GM19043 (cell line): ENCODE data around the gene SLC35G4.
"Not testable (repeated sequence)": the region's sequence is repeated elsewhere in the genome, so short reads cannot be mapped to it uniquely, and the experiment has no call there.

Experiments used
- ATAC-seq: cut with Tn5 transposase; IDR thresholded peaks from one replicate; pipeline ENCODE4 v1.9.1; 2021; ENCODE audit warnings: low read depth; ENCODE audit not compliant: unreplicated experiment

Gene SLC35G4

GRCh38 chr18:11613073-11613472 is 3.7 kb downstream of the SLC35G4 start:
- ATAC-seq, result not testable (repeated sequence)

GRCh38 chr18:11613611-11614010 is 4.2 kb downstream of the SLC35G4 start:
- ATAC-seq, result not testable (repeated sequence)

DNA sequence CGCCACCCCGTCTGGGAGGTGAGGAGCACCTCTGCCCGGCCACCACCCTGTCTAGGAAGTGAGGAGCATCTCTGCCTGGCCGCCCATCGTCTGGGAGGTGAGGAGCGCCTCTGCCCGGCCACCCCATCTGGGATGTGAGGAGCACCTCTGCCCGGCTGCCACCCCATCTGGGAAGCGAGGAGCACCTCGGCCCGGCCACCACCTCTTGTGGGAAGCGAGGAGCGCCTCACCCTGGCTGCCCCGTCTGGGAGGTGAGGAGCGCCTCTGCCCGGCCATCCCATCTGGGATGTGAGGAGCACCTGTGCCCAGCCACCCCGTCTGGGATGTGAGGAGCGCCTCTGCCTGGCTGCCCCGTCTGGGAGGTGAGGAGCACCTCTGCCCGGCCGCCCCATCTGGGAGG is 4.6 kb downstream of the SLC35G4 start:
- not testable (repeated sequence) for ATAC-seq

- not testable (repeated sequence) for ATAC-seq
Measured at GRCh38 chr18:11614981-11615380, 5.6 kb downstream of the SLC35G4 start.

DNA sequence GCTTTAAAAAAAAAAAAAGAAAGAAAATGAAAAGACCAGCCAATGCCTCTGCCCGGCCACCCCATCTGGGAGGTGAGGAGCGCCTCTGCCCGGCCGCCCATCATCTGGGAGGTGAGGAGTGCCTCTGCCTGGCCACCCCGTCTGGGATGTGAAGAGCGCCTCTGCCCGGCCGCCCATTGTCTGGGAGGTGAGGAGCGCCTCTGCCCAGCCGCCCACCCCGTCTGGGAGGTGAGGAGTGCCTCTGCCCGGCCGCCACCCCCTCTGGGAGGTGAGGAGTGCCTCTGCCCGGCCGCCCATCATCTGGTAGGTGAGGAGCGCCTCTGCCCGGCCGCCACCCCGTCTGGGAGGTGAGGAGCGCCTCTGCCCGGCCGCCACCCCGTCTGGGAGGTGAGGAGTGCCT is 37.9 kb downstream of the SLC35G4 start:
- not testable (repeated sequence) for ATAC-seq

DNA sequence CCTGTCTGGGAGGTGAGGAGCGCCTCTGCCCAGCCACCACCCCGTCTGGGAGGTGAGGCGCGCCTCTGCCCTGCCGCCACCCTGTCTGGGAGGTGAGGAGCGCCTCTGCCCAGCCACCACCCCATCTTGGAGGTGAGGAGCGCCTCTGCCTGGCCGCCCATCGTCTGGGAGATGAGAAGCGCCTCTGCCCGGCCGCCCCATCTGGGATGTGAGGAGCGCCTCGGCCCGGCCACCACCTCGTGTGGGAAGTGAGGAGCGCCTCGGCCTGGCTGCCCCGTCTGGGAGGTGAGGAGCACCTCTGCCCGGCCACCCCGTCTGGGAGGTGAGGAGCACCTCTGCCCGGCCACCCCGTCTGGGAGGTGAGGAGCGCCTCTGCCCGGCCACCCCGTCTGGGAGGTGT is 38.4 kb downstream of the SLC35G4 start:
- ATAC-seq, result not testable (repeated sequence)

DNA sequence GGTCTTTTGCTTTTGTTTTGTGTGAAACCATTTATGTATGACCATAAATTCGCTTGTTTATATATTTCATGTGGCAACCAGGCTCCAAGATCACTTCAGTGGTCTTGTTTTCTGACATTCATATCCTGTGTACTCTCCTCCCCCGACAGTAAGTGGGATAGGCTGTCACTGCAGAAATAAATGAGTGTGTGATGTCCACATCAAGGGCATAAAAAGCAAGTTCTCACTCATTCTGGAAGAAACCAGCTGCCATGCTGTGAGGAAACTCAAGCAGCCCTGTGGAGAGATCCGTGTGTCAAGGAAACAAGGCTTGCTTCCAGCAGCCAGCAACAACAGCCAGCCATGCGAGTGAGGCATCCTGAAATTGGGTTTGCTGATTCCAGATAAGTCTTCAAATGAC is 40.4 kb downstream of the SLC35G4 start:
- no peak for ATAC-seq

- ATAC-seq, result no peak
Measured at GRCh38 chr18:11651899-11652298, 42.5 kb downstream of the SLC35G4 start.

DNA sequence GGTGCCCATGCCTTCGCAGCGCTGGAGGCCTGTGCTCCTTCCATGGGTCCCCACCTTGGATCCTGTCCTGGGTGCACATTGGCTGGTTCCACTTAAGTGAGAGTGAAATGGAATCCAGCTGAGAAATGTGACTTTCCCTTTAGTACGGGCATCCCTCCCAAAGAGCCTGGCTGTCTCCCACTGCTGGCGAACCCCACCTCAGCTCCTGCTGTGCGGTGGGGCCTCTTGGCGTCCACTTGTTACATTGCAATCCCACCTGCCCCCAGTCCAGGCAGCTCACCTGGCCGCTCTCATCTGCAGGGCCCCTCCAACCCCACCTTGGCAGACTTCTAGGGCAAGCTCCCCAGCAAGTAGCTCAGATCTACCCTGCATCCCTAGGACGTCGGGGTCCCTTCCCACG is 44.1 kb downstream of the SLC35G4 start:
- no peak for ATAC-seq

- ATAC-seq, result no peak
Measured at GRCh38 chr18:11654736-11655605, 45.6 kb downstream of the SLC35G4 start.

DNA sequence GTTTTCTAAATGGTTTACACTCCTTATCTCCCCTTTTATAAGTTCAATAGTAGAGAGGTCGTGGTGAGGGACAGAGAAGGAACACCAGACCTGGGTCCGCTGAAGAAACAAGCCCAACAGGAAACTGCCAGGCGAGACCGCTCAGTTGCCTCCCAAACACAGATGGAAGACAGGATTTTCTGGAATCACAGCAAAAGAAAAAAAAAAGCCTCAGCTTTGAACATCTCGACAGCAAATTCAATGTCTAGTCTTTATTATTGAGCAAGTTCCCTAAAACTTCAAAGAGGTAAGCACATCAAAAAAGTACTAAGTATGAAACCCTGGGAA is 46.2 kb downstream of the SLC35G4 start:
- no peak for ATAC-seq

DNA sequence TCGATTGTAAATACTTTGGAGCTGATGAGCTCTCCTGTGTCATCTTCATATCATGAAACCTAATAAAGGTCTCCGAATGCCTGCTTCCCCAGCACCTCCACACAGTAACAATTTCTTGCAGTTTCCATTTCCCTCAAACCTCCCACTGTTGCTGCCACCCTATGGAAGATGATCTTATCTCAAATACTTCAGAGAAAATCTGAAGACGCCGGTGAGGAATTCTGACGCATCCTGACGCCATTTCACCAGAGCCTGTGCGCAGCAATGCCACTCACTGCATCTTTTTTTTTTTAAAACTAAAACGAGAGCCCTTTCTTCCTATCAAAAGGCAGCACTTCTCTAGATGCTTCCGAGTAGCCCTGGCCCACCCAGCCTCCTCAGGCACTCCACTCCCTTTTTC is 47.8 kb downstream of the SLC35G4 start:
- no peak for ATAC-seq

DNA sequence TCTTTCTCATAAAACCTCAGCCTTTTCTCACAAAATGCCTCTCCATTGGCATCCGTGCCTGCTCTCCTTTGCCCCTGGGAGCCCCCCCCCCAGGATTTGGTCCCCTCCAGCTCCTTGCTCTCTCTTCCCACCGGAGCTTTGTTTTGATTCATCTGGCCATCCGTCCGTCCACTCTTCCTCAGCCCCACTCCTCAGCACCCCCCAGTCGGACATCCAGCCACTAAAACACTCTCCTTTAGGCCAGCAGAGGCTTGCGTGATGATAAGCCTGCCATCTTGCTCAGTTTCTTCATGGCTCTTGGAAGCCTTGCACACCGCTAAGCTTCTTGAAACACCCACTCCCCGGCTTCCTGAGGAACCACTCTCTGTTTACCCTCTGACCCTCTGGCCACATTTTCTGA is 48.2 kb downstream of the SLC35G4 start:
- ATAC-seq, result no peak

GRCh38 chr18:11658019-11658418 is 48.6 kb downstream of the SLC35G4 start:
- ATAC-seq, result no peak

- ATAC-seq, result no peak
Measured at GRCh38 chr18:11658989-11659388, 49.6 kb downstream of the SLC35G4 start.
